ENCODE results near the gene PPFIBP1.

PPFIBP1 gene

GRCh38 chr12:27666510-27666909 lies 142.5 kb downstream of the PPFIBP1 start:
- WGBS, 2 experiments (ENCODE audit: insufficient coverage in 2 of 2): 50% methylated on average over 2 of the region's 3 CpGs; no CpG with 5 or more reads in 1 of the 2 experiments

GRCh38 chr12:27667540-27667939 lies 143.5 kb downstream of the PPFIBP1 start:
- 95 to 98% methylated on average over 4 of the region's 6 CpGs for WGBS, 2 experiments (ENCODE audit: insufficient coverage in 2 of 2)
- Histone ChIP-seq H3K4me3 (ENCODE audit: extremely low read depth, insufficient read depth, low read length, poor library complexity, severe bottlenecking) (no peak overlapping the region), H3K9me3 (ENCODE audit: control insufficient read depth, low read length) (no peaks in the 10 kb centered on the region), H3K4me1 (ENCODE audit: control insufficient read depth, insufficient read depth, low read length, poor library complexity, severe bottlenecking) (no peaks in the 10 kb centered on the region), H3K36me3 (ENCODE audit: control insufficient read depth, insufficient read depth, low read length) (peaks cover 77% of the 10 kb centered on the region), H3K27ac (ENCODE audit: low read depth, low read length, severe bottlenecking) (no peak overlapping the region)

More at GRCh38 chr12:27666510-27666909, 142.5 kb downstream of the PPFIBP1 start:
- no peaks in the 10 kb centered on the region for H3K4me1 ChIP-seq (ENCODE audit: control insufficient read depth, insufficient read depth, low read length, poor library complexity, severe bottlenecking)
- H3K27ac ChIP-seq (ENCODE audit: low read depth, low read length, severe bottlenecking): no peak overlapping the region
- no peaks in the 10 kb centered on the region for H3K9me3 ChIP-seq (ENCODE audit: control insufficient read depth, low read length)
- H3K4me3 ChIP-seq (ENCODE audit: extremely low read depth, insufficient read depth, low read length, poor library complexity, severe bottlenecking): no peak overlapping the region
- H3K36me3 ChIP-seq (ENCODE audit: control insufficient read depth, insufficient read depth, low read length): peaks cover 81% of the 10 kb centered on the region

GRCh38 chr12:27672051-27672450 lies 148.0 kb downstream of the PPFIBP1 start:
- 94 to 95% methylated on average over 2 to 3 of the region's 4 CpGs for WGBS, 2 experiments (ENCODE audit: insufficient coverage in 2 of 2)
- no peaks in the 10 kb centered on the region for H3K4me1 ChIP-seq (ENCODE audit: control insufficient read depth, insufficient read depth, low read length, poor library complexity, severe bottlenecking)
- H3K9me3 ChIP-seq (ENCODE audit: control insufficient read depth, low read length): no peaks in the 10 kb centered on the region
- H3K27ac ChIP-seq (ENCODE audit: low read depth, low read length, severe bottlenecking): no peak overlapping the region
- H3K4me3 ChIP-seq (ENCODE audit: extremely low read depth, insufficient read depth, low read length, poor library complexity, severe bottlenecking): no peak overlapping the region
- peaks cover 80% of the 10 kb centered on the region for H3K36me3 ChIP-seq (ENCODE audit: control insufficient read depth, insufficient read depth, low read length)

GRCh38 chr12:27672643-27673042 lies 148.6 kb downstream of the PPFIBP1 start:
- 89 to 100% methylated on average over 1 of the region's 1 CpG for WGBS, 2 experiments (ENCODE audit: insufficient coverage in 2 of 2)
- no peaks in the 10 kb centered on the region for H3K9me3 ChIP-seq (ENCODE audit: control insufficient read depth, low read length)
- peaks cover 80% of the 10 kb centered on the region for H3K36me3 ChIP-seq (ENCODE audit: control insufficient read depth, insufficient read depth, low read length)
- no peak overlapping the region for H3K27ac ChIP-seq (ENCODE audit: low read depth, low read length, severe bottlenecking)
- H3K4me1 ChIP-seq (ENCODE audit: control insufficient read depth, insufficient read depth, low read length, poor library complexity, severe bottlenecking): no peaks in the 10 kb centered on the region
- H3K4me3 ChIP-seq (ENCODE audit: extremely low read depth, insufficient read depth, low read length, poor library complexity, severe bottlenecking): no peak overlapping the region

GRCh38 chr12:27673101-27673718 lies 149.2 kb downstream of the PPFIBP1 start:
- 88 to 92% methylated on average over 1 of the region's 3 CpGs for WGBS, 2 experiments (ENCODE audit: insufficient coverage in 2 of 2)
- no peak overlapping the region for H3K27ac ChIP-seq (ENCODE audit: low read depth, low read length, severe bottlenecking)
- no peaks in the 10 kb centered on the region for H3K4me1 ChIP-seq (ENCODE audit: control insufficient read depth, insufficient read depth, low read length, poor library complexity, severe bottlenecking)
- no peak overlapping the region for H3K4me3 ChIP-seq (ENCODE audit: extremely low read depth, insufficient read depth, low read length, poor library complexity, severe bottlenecking)
- peaks cover 80% of the 10 kb centered on the region for H3K36me3 ChIP-seq (ENCODE audit: control insufficient read depth, insufficient read depth, low read length)
- H3K9me3 ChIP-seq (ENCODE audit: control insufficient read depth, low read length): no peaks in the 10 kb centered on the region

GRCh38 chr12:27674989-27675388 lies 151.0 kb downstream of the PPFIBP1 start:
- H3K4me1 ChIP-seq (ENCODE audit: control insufficient read depth, insufficient read depth, low read length, poor library complexity, severe bottlenecking): no peaks in the 10 kb centered on the region
- WGBS, 2 experiments (ENCODE audit: insufficient coverage in 2 of 2): no CpG with 5 or more reads among the region's 2 CpGs
- no peak overlapping the region for H3K27ac ChIP-seq (ENCODE audit: low read depth, low read length, severe bottlenecking)
- peaks cover 85% of the 10 kb centered on the region for H3K36me3 ChIP-seq (ENCODE audit: control insufficient read depth, insufficient read depth, low read length)
- H3K4me3 ChIP-seq (ENCODE audit: extremely low read depth, insufficient read depth, low read length, poor library complexity, severe bottlenecking): no peak overlapping the region
- H3K9me3 ChIP-seq (ENCODE audit: control insufficient read depth, low read length): no peaks in the 10 kb centered on the region

- no peak overlapping the region for H3K27ac ChIP-seq (ENCODE audit: low read depth, low read length, severe bottlenecking)
- peaks cover 89% of the 10 kb centered on the region for H3K36me3 ChIP-seq (ENCODE audit: control insufficient read depth, insufficient read depth, low read length)
- H3K9me3 ChIP-seq (ENCODE audit: control insufficient read depth, low read length): no peaks in the 10 kb centered on the region
- H3K4me1 ChIP-seq (ENCODE audit: control insufficient read depth, insufficient read depth, low read length, poor library complexity, severe bottlenecking): no peaks in the 10 kb centered on the region
- H3K4me3 ChIP-seq (ENCODE audit: extremely low read depth, insufficient read depth, low read length, poor library complexity, severe bottlenecking): no peak overlapping the region
Observed at GRCh38 chr12:27680619-27681018, 156.6 kb downstream of the PPFIBP1 start.

- Histone ChIP-seq H3K36me3 (ENCODE audit: control insufficient read depth, insufficient read depth, low read length) (peaks cover 87% of the 10 kb centered on the region), H3K27ac (ENCODE audit: low read depth, low read length, severe bottlenecking) (no peak overlapping the region), H3K9me3 (ENCODE audit: control insufficient read depth, low read length) (no peaks in the 10 kb centered on the region), H3K4me1 (ENCODE audit: control insufficient read depth, insufficient read depth, low read length, poor library complexity, severe bottlenecking) (no peaks in the 10 kb centered on the region), H3K4me3 (ENCODE audit: extremely low read depth, insufficient read depth, low read length, poor library complexity, severe bottlenecking) (no peak overlapping the region)
- WGBS, 2 experiments (ENCODE audit: insufficient coverage in 2 of 2): 100% methylated on average over 1 of the region's 2 CpGs; no CpG with 5 or more reads in 1 of the 2 experiments
Observed at GRCh38 chr12:27682534-27682933, 158.5 kb downstream of the PPFIBP1 start.

- Histone ChIP-seq H3K36me3 (ENCODE audit: control insufficient read depth, insufficient read depth, low read length) (peaks cover 88% of the 10 kb centered on the region), H3K27ac (ENCODE audit: low read depth, low read length, severe bottlenecking) (no peak overlapping the region), H3K4me1 (ENCODE audit: control insufficient read depth, insufficient read depth, low read length, poor library complexity, severe bottlenecking) (no peaks in the 10 kb centered on the region), H3K9me3 (ENCODE audit: control insufficient read depth, low read length) (no peaks in the 10 kb centered on the region), H3K4me3 (ENCODE audit: extremely low read depth, insufficient read depth, low read length, poor library complexity, severe bottlenecking) (no peak overlapping the region)
- no CpG with 5 or more reads among the region's 2 CpGs for WGBS, 2 experiments (ENCODE audit: insufficient coverage in 2 of 2)
Observed at GRCh38 chr12:27685274-27685673, 161.3 kb downstream of the PPFIBP1 start.

GRCh38 chr12:27686147-27686546 lies 162.1 kb downstream of the PPFIBP1 start:
- H3K4me1 ChIP-seq (ENCODE audit: control insufficient read depth, insufficient read depth, low read length, poor library complexity, severe bottlenecking): no peaks in the 10 kb centered on the region
- peaks cover 88% of the 10 kb centered on the region for H3K36me3 ChIP-seq (ENCODE audit: control insufficient read depth, insufficient read depth, low read length)
- H3K27ac ChIP-seq (ENCODE audit: low read depth, low read length, severe bottlenecking): no peak overlapping the region
- no peaks in the 10 kb centered on the region for H3K9me3 ChIP-seq (ENCODE audit: control insufficient read depth, low read length)
- no peak overlapping the region for H3K4me3 ChIP-seq (ENCODE audit: extremely low read depth, insufficient read depth, low read length, poor library complexity, severe bottlenecking)

GRCh38 chr12:27688671-27689070 lies 164.7 kb downstream of the PPFIBP1 start:
- no peak overlapping the region for H3K27ac ChIP-seq (ENCODE audit: low read depth, low read length, severe bottlenecking)
- H3K4me1 ChIP-seq (ENCODE audit: control insufficient read depth, insufficient read depth, low read length, poor library complexity, severe bottlenecking): no peaks in the 10 kb centered on the region
- H3K4me3 ChIP-seq (ENCODE audit: extremely low read depth, insufficient read depth, low read length, poor library complexity, severe bottlenecking): no peak overlapping the region
- 90 to 100% methylated on average over 2 to 3 of the region's 3 CpGs for WGBS, 2 experiments (ENCODE audit: insufficient coverage in 2 of 2)
- H3K9me3 ChIP-seq (ENCODE audit: control insufficient read depth, low read length): no peaks in the 10 kb centered on the region
- H3K36me3 ChIP-seq (ENCODE audit: control insufficient read depth, insufficient read depth, low read length): peaks cover 89% of the 10 kb centered on the region
